Epithelial cell of esophagus (primary cell): ENCODE results near the gene SMAD1.

Source experiments
- DNase-seq: peaks from one replicate; pipeline ENCODE4 v3.0.0; 2010; ENCODE audit warnings: low read depth
- H3K4me3 ChIP-seq: 2 replicates; pipeline ENCODE4 v1.5.1; 2011; ENCODE audit warnings: mild to moderate bottlenecking, low read length, control low read depth
- CTCF ChIP-seq: IDR thresholded peaks from 2 replicates; pipeline ENCODE4 v1.5.1; 2011; ENCODE audit warnings: low read depth, mild to moderate bottlenecking, low read length, control low read depth, inconsistent platforms; ENCODE audit not compliant: insufficient read depth; ENCODE audit errors: missing control alignments

The SMAD1 gene

GRCh38 chr4:145496292-145496691 is 14.6 kb downstream of the SMAD1 start:
- H3K4me3 ChIP-seq: no peak overlapping the region
- no peak for DNase-seq
- TF ChIP-seq CTCF: no peak

DNA sequence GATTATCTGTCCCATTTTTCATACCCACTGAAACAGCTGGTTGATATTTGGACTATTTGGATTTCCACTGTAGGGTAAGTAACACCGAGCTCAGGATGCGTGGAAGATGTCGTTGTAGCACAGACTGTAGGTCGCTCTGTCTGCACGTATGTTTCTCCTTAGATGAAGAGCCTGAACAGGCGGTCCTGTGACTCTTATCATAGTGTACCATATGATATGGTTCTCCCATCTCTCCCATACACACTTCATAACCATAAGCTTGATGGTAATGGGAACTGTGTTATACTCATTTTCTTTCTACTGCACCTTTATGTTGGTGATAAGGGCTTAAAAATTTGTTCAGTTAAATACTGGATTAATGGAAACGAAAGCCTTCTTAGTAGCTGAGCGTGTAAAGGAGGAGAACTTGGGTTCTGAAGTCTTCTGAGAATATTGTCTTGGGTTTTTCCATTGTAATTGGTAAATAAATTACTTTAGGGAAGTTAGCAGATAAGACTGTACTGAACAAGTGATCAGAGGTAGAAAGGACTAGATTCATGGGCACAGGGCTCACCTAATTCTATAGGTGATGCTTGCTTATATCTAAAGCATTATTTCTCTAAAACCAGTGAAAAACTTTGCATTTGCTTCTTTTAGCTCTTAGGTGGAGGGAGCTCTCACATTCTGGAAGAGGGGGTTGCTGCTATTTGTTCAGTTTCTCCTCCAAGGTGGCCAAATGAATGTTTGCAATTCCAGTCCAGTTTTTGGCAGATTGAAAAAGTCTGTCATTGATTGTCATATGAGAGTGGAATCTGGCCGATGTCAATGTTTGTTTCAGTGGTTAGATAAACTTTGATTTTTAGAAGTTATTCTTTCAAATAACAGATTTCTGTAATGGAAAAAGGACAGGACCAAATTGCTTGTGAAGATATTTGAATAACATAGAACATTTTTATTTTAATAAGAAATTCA is 15.8 kb downstream of the SMAD1 start:
- H3K4me3 ChIP-seq: no peak overlapping the region
- no peak for TF ChIP-seq CTCF
- no peak for DNase-seq

GRCh38 chr4:145498430-145498829 is 16.8 kb downstream of the SMAD1 start:
- no peak for TF ChIP-seq CTCF
- no peak overlapping the region for H3K4me3 ChIP-seq
- DNase-seq: no peak

DNA sequence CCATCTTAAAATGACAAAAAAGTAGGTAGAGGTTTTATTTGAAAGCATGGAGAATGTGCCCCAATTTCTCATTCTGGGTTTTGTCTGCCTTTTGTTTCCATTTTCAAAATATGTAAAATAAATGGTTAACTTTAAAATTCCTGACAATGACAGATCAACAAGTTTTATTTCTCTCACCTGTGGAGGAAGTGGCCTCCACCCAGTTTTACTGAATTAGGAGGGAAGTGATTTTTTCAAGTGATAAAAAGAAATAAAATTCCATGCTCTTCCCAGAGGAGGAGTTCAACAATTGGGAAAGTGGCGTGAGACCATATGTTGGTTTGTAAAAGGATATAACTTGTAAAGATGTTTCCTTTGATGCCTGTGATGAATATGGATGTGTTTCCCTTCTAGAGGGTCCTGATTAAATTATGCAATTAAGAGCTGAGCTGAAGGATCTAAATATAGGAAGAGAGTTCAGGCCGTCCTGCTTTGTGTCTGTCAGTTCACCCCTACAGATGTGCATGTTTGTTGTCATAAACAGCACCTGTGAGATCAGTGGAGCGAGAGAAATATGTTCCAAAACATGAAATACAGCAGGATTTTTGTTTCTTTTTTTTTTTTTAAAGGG is 19.5 kb downstream of the SMAD1 start:
- no peak for TF ChIP-seq CTCF
- DNase-seq: no peak
- H3K4me3 ChIP-seq: no peak overlapping the region

DNA sequence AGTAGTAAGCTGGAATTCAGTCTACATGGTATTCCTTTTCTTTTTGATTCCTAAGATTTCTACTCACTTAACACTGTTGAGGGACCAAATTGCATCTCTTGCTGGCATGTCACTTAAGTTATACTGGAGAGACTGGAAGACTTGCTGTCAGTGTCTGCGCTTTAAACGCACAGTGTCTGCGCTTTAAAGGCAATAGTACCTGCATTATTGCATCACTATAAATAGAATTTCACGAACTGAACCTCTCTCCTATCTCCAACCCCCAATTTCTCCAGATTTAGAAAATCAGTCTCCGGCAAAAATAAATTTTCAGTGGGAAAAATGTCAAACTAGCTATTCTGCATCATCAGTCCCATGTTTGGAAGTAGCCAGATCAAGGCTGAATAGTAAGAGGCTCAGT is 21.2 kb downstream of the SMAD1 start:
- no peak for DNase-seq
- H3K4me3 ChIP-seq: no peak overlapping the region
- no peak for TF ChIP-seq CTCF

GRCh38 chr4:145503486-145504072 is 21.9 kb downstream of the SMAD1 start:
- TF ChIP-seq CTCF: no peak
- no peak overlapping the region for H3K4me3 ChIP-seq
- DNase-seq: no peak

- TF ChIP-seq CTCF: no peak
Measured at GRCh38 chr4:145505995-145506394, 24.3 kb downstream of the SMAD1 start.

More at GRCh38 chr4:145505995-145506394, 24.3 kb downstream of the SMAD1 start:
- no peak for DNase-seq
- no peak overlapping the region for H3K4me3 ChIP-seq
